Cardiac fibroblast (primary cell): ENCODE data around the gene CHM.

Source experiments
- DNase-seq, 2 donors: peaks; one replicate each; pipeline versions ENCODE4 v3.0.0 to v3.0.0-alpha.2; 2010; ENCODE audit warnings: low read depth in 2 of 2
- H3K4me3 ChIP-seq, 2 donors: replicated peaks in 1 of 2; 1 replicate in 1 of 2; 2 replicates in 1 of 2; pipeline ENCODE4 v1.5.1; 2011; ENCODE audit warnings: low read depth in 2 of 2, low read length in 2 of 2, mild to moderate bottlenecking in 2 of 2, moderate library complexity in 1 of 2
- TF ChIP-seq, protein P1 (sequence below): IDR thresholded peaks from one replicate; pipeline ENCODE4 v1.5.1; 2011; ENCODE audit warnings: low read depth, mild to moderate bottlenecking, low read length, inconsistent platforms

Gene CHM

DNA sequence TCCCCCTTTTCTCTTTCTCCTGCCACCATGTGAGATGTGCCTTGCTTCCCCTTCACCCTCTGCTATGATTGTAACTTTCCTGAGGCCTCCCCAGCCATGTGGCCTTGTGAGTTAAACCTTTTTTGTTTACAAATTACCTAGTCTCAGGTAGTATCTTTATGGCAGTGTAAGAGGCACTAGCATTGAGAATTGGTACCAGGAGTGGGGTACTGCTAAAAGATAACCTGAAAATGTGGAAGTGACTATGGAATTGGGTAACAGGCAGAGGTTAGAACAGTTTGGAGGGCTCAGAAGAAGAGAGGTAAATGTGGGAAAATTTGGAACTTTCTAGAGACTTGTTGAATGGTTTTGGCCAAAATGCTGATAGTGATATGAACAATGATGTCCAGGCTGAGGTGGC lies 182.0 kb downstream of the CHM start:
- no peak overlapping the region for H3K4me3 ChIP-seq
- TF ChIP-seq, protein P1, sequence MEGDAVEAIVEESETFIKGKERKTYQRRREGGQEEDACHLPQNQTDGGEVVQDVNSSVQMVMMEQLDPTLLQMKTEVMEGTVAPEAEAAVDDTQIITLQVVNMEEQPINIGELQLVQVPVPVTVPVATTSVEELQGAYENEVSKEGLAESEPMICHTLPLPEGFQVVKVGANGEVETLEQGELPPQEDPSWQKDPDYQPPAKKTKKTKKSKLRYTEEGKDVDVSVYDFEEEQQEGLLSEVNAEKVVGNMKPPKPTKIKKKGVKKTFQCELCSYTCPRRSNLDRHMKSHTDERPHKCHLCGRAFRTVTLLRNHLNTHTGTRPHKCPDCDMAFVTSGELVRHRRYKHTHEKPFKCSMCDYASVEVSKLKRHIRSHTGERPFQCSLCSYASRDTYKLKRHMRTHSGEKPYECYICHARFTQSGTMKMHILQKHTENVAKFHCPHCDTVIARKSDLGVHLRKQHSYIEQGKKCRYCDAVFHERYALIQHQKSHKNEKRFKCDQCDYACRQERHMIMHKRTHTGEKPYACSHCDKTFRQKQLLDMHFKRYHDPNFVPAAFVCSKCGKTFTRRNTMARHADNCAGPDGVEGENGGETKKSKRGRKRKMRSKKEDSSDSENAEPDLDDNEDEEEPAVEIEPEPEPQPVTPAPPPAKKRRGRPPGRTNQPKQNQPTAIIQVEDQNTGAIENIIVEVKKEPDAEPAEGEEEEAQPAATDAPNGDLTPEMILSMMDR = no peak
- DNase-seq = no peak

DNA sequence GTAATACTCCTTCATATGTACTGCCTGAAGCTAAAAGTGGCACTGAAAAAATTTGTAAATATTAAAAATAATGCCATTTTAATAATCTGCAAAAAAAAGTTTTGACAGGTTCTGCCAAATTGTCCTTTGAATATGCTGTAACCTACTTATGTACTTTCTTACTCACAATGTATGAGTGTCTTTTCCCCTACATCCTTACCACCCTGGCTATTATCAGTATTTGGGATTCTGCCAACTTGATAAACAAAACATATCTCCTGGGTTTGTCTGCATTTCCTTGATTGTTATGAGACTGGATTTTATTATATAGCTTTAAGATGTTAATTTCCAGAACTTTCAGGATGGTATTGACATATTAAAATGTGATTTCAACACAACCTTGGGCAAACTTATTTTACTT lies 187.9 kb downstream of the CHM start:
- no peak overlapping the region for H3K4me3 ChIP-seq
- TF ChIP-seq, protein P1 = no peak
- DNase-seq = peak in 1 of 2 donors; percentile 0

DNA sequence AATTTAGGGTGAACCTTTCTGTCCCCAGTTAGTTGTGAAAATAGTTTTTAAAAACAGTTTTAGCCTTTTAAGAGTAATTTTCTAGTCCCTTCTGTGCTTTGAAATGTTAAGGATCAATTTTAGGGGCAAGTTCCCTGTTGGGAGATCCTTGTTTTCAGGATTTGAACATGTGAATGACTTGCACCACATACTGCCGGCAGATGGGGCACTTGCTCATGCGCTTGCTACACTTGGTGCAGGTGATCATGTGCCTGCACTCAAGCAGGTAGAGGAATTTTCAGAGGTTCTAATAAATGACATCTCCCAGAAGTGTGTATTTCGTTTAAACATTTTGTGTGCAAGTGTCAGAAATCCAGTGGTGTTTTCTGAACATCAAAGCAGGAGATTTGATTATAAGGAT lies 195.9 kb downstream of the CHM start:
- H3K4me3 ChIP-seq = no peak overlapping the region
- TF ChIP-seq, protein P1 = peak; percentile 46
- DNase-seq = peak; percentile 8 to 11

DNA sequence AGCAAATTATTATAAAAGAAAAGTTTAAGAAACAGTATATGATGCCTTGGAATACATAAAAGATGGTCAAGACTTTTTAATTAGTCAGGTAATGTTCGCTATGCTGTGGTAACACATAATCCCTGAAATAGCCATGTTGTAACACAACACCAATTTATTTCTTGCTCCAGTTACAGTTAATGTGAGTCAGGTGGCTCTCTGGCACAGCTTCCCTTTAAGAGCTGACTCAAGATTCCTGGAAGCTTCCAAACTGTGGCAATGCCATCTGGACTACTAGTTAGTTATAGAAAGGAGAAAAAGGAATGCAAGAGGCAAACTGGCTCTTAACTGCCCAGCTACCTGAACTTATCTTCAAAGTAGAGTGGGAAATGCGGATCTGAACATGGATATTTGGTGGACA lies 210.5 kb downstream of the CHM start:
- DNase-seq = peak; percentile 0 to 12
- H3K4me3 ChIP-seq = no peak overlapping the region
- TF ChIP-seq, protein P1 = no peak

DNA sequence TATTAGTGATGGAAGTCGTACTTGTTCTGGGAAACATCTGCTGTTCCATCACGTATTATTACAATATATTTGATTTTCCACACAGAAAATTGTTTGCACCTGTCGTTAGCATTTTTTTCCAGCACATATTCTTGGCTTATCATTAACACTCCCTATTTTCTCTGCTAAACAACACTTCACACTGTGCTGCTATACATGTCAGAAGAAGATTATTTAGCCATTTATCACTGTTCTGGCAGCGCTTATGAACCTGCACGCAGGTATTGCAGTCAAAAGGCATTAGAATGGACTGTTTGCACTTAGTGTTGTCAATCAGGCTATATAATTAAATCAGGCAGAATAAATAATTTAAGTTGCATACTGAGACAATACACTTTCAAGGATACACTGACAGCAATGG lies 218.6 kb downstream of the CHM start:
- no peak overlapping the region for H3K4me3 ChIP-seq
- TF ChIP-seq, protein P1 = no peak
- no peak for DNase-seq

DNA sequence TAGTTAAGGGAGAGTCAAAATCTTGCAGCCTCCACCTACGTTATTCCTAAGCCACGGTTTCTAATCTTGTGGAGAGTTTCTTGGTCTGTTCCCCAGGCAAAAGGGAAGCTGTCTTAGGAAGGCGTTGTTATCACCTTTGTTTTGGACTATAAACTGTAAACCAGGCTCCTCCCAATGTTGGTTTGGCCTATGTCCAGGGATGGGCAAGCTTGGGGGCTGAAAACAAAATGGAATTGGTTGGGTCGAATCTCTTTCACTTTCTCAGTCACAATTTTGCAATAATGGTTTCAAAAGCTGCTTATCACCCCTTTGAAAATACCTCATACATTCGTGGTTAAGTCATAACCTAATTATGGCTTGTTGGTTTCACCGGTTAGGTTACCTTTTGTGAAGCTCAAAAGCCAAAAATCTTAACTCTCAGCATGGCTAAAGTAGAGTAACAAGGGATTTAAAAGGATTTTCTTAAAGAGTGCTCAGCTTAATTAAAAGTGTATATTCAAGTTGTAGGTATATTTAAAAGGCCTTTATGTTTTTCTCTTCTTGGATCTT lies 232.1 kb downstream of the CHM start:
- TF ChIP-seq, protein P1 = no peak
- no peak for DNase-seq
- H3K4me3 ChIP-seq = no peak overlapping the region
